ENCODE measurements around the gene MCTP2. TPM values are rescaled to one million over a fixed set of nuclear protein-coding genes. Genes with fewer than 3 reads are reported as not detected.
"Not testable (repeated sequence)": the region's sequence is repeated elsewhere in the genome, so short reads cannot be mapped to it uniquely, and the experiment has no call there.

The MCTP2 gene
- total and polyA plus RNA-seq, 3 donors from 2014 or later, result 6.7 to 13.8 (median 7.6) TPM

- Histone ChIP-seq H3K9me3 (no peaks in the 10 kb centered on the region), H3K27me3 (no peaks in the 10 kb centered on the region), H3K36me3 (ENCODE audit: low read depth, missing control alignments) (no peaks in the 10 kb centered on the region), H3K4me3 (no peak overlapping the region), H3K27ac (no peak overlapping the region), H3K4me1 (peaks cover 4% of the 10 kb centered on the region)
- DNase-seq, result no peak
- intact Hi-C loops (cut with DNase I; ENCODE audit: low total_unique reads), result no loop called here
- 89 to 90% methylated on average over 7 to 8 of the region's 8 CpGs for WGBS, 2 donors
- TF ChIP-seq CTCF (IDR thresholded peaks at IDR 0.05) (no peak), POLR2A (IDR thresholded peaks at IDR 0.05) (no peak)
These were observed 247.4 kb downstream of the MCTP2 start for GRCh38 chr15:94478763-94479162.

- intact Hi-C loops (cut with DNase I; ENCODE audit: low total_unique reads), result no loop called here
- no peak for DNase-seq
- Histone ChIP-seq H3K4me1 (peaks cover 4% of the 10 kb centered on the region), H3K9me3 (no peaks in the 10 kb centered on the region), H3K4me3 (no peak overlapping the region), H3K27ac (no peak overlapping the region), H3K27me3 (no peaks in the 10 kb centered on the region), H3K36me3 (ENCODE audit: low read depth, missing control alignments) (no peaks in the 10 kb centered on the region)
- TF ChIP-seq POLR2A (IDR thresholded peaks at IDR 0.05) (no peak), CTCF (IDR thresholded peaks at IDR 0.05) (no peak)
- 40 to 49% methylated on average over 4 of the region's 4 CpGs for WGBS, 2 donors
These were observed 249.0 kb downstream of the MCTP2 start for GRCh38 chr15:94480289-94480834.

DNA sequence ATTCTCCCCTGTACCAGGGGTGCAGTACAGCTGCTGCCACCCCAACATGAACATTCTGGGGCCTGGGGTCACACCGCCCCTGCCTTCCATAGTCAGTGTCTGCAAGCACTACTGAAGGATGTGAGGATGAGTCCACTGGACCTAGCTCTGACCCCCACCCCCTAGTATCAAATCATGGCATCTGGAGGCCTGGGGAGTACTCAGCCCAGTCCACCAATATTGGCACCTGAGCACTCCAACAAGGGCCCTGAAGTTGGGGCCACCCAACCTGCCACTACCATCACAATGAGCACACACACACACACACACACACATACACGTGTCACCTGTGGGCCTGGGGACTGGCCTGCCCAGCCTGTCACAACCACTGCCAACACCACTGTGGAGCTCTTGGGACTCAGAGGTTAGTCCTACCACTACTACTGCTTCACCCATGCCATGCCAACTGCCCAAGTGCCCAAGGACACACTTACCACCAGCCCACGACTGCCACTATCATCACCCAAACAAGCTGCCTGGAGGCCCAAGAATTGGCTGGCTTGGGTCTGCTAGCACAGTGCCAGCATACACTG, 253.9 kb downstream of the MCTP2 start:
- no peaks in the 10 kb centered on the region for H3K4me1 ChIP-seq
- H3K4me3 ChIP-seq, result no peak overlapping the region
- H3K9me3 ChIP-seq, result no peaks in the 10 kb centered on the region
- WGBS, 2 donors, result 80 to 86% methylated on average over 1 to 3 of the region's 3 CpGs
- H3K36me3 ChIP-seq (ENCODE audit: low read depth, missing control alignments), result no peaks in the 10 kb centered on the region
- no peak overlapping the region for H3K27ac ChIP-seq
- TF ChIP-seq CTCF (IDR thresholded peaks at IDR 0.05) (no peak), POLR2A (IDR thresholded peaks at IDR 0.05) (no peak)
- DNase-seq, result no peak
- H3K27me3 ChIP-seq, result no peaks in the 10 kb centered on the region
- intact Hi-C loops (cut with DNase I; ENCODE audit: low total_unique reads), result no loop called here

DNA sequence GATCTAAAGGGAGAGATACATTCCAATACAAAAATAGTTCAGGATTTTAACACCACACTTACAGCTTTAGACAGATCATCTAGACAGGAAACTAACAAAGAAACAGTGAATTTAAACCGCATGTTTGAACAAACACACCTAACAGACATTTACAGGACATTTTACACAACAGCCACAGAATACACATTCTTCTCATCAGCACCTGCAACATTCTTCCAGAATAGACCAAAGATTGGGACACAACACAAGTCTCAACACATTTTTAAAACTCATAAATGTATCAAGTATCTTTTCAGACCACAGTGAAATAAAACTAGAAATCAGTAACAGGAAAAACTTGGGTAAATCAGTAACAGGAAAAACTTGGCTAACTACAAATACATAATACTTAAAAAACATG, 256.3 kb downstream of the MCTP2 start:
- no peaks in the 10 kb centered on the region for H3K4me1 ChIP-seq
- H3K4me3 ChIP-seq, result no peak overlapping the region
- no peak overlapping the region for H3K27ac ChIP-seq
- DNase-seq, result no peak
- intact Hi-C loops (cut with DNase I; ENCODE audit: low total_unique reads), result no loop called here
- H3K9me3 ChIP-seq, result no peaks in the 10 kb centered on the region
- H3K36me3 ChIP-seq (ENCODE audit: low read depth, missing control alignments), result no peaks in the 10 kb centered on the region
- TF ChIP-seq POLR2A (IDR thresholded peaks at IDR 0.05) (no peak), CTCF (IDR thresholded peaks at IDR 0.05) (no peak)
- WGBS, 2 donors, result 77 to 81% methylated on average over 1 of the region's 1 CpG
- no peaks in the 10 kb centered on the region for H3K27me3 ChIP-seq

GRCh38 chr15:94493176-94493575, 261.8 kb downstream of the MCTP2 start:
- WGBS, 2 donors, result 82 to 88% methylated on average over 3 of the region's 3 CpGs
- Histone ChIP-seq H3K4me3 (no peak overlapping the region), H3K9me3 (no peaks in the 10 kb centered on the region), H3K27me3 (no peaks in the 10 kb centered on the region), H3K36me3 (ENCODE audit: low read depth, missing control alignments) (no peaks in the 10 kb centered on the region), H3K4me1 (no peaks in the 10 kb centered on the region), H3K27ac (no peak overlapping the region)
- intact Hi-C loops (cut with DNase I; ENCODE audit: low total_unique reads), result no loop called here
- no peak for DNase-seq
- TF ChIP-seq POLR2A (IDR thresholded peaks at IDR 0.05) (no peak), CTCF (IDR thresholded peaks at IDR 0.05) (no peak)

DNA sequence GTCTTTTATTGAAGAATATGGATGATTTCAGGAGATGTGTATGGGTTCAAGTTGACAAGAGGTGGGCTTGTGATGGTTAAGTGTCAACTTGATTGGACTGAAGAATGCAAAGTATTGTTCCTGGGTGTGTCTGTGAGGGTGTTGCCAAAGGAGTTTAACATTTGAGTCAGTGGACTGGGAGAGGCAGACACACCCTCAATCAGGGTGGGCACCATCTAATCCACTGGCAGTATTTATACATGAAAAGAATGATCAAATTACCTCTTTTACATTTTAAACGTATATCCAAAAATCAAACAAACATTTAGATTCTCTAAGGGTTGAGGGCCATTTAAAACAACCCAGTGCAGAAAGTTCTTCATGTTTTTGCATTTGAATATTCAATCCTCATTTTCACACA, 262.2 kb downstream of the MCTP2 start:
- H3K36me3 ChIP-seq (ENCODE audit: low read depth, missing control alignments); H3K27me3 ChIP-seq; H3K9me3 ChIP-seq; H3K4me3 ChIP-seq; DNase-seq; H3K27ac ChIP-seq; H3K4me1 ChIP-seq; intact Hi-C loops (cut with DNase I; ENCODE audit: low total_unique reads): not testable (repeated sequence)
- WGBS, 2 donors, result 85 to 100% methylated on average over 1 of the region's 1 CpG
